HL-60 (cell line): ENCODE results near the gene TMPRSS13.

ENCODE experiments used
- DNase-seq, 2 experiments: peaks; one replicate each; pipeline ENCODE4 v3.0.0-alpha.2; 2010 to 2020; ENCODE audit warnings: low read depth in 1 of 2, low spot score in 1 of 2
- H3K27ac ChIP-seq: fragments of 250-450 bp; sonication (Bioruptor Pico); replicated peaks from 2 replicates; pipeline ENCODE4 v1.5.1; 2020; ENCODE audit warnings: mild to moderate bottlenecking, moderate library complexity
- H3K27me3 ChIP-seq: fragments of 250-450 bp; sonication (Bioruptor Pico); 2 replicates; pipeline ENCODE4 v1.5.1; 2021; ENCODE audit warnings: mild to moderate bottlenecking, moderate library complexity; ENCODE audit not compliant: insufficient read depth, poor library complexity, severe bottlenecking
- H3K4me3 ChIP-seq: replicated peaks from 2 replicates; pipeline ENCODE4 v1.5.1; 2011; ENCODE audit warnings: mild to moderate bottlenecking, control low read depth, low read length; ENCODE audit not compliant: insufficient read depth
- GABPA ChIP-seq: IDR thresholded peaks from 2 replicates; pipeline ENCODE4 v1.6.1; 2012; ENCODE audit warnings: low read depth
- POLR2AphosphoS5 ChIP-seq: IDR thresholded peaks from 2 replicates; pipeline ENCODE4 v1.6.1; 2012; ENCODE audit warnings: low read depth
- SPI1 ChIP-seq: IDR thresholded peaks from 2 replicates; pipeline ENCODE4 v1.6.1; 2012; ENCODE audit warnings: low read depth, mild to moderate bottlenecking, borderline replicate concordance
- TF ChIP-seq, protein P1 (sequence below): IDR thresholded peaks from 2 replicates; pipeline ENCODE4 v1.6.1; 2012; ENCODE audit warnings: low read depth; ENCODE audit not compliant: insufficient replicate concordance
- TF ChIP-seq, protein P2 (sequence below): IDR thresholded peaks from one replicate; pipeline ENCODE4 v1.5.1; 2011; ENCODE audit warnings: low read length, control low read depth, inconsistent platforms; ENCODE audit not compliant: insufficient read depth

The TMPRSS13 gene

GRCh38 chr11:117898059-117898458 lies 31.1 kb downstream of the TMPRSS13 start:
- TF ChIP-seq, protein P1, sequence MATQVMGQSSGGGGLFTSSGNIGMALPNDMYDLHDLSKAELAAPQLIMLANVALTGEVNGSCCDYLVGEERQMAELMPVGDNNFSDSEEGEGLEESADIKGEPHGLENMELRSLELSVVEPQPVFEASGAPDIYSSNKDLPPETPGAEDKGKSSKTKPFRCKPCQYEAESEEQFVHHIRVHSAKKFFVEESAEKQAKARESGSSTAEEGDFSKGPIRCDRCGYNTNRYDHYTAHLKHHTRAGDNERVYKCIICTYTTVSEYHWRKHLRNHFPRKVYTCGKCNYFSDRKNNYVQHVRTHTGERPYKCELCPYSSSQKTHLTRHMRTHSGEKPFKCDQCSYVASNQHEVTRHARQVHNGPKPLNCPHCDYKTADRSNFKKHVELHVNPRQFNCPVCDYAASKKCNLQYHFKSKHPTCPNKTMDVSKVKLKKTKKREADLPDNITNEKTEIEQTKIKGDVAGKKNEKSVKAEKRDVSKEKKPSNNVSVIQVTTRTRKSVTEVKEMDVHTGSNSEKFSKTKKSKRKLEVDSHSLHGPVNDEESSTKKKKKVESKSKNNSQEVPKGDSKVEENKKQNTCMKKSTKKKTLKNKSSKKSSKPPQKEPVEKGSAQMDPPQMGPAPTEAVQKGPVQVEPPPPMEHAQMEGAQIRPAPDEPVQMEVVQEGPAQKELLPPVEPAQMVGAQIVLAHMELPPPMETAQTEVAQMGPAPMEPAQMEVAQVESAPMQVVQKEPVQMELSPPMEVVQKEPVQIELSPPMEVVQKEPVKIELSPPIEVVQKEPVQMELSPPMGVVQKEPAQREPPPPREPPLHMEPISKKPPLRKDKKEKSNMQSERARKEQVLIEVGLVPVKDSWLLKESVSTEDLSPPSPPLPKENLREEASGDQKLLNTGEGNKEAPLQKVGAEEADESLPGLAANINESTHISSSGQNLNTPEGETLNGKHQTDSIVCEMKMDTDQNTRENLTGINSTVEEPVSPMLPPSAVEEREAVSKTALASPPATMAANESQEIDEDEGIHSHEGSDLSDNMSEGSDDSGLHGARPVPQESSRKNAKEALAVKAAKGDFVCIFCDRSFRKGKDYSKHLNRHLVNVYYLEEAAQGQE = no peak
- no peak for TF ChIP-seq GABPA
- TF ChIP-seq SPI1 = no peak
- TF ChIP-seq, protein P2, sequence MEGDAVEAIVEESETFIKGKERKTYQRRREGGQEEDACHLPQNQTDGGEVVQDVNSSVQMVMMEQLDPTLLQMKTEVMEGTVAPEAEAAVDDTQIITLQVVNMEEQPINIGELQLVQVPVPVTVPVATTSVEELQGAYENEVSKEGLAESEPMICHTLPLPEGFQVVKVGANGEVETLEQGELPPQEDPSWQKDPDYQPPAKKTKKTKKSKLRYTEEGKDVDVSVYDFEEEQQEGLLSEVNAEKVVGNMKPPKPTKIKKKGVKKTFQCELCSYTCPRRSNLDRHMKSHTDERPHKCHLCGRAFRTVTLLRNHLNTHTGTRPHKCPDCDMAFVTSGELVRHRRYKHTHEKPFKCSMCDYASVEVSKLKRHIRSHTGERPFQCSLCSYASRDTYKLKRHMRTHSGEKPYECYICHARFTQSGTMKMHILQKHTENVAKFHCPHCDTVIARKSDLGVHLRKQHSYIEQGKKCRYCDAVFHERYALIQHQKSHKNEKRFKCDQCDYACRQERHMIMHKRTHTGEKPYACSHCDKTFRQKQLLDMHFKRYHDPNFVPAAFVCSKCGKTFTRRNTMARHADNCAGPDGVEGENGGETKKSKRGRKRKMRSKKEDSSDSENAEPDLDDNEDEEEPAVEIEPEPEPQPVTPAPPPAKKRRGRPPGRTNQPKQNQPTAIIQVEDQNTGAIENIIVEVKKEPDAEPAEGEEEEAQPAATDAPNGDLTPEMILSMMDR = no peak
- TF ChIP-seq POLR2AphosphoS5 = no peak
- Histone ChIP-seq H3K4me3 (no peak overlapping the region), H3K27ac (no peak overlapping the region), H3K27me3 (no peaks in the 10 kb centered on the region)
- DNase-seq = no peak

GRCh38 chr11:117892651-117893050 lies 36.6 kb downstream of the TMPRSS13 start:
- TF ChIP-seq, protein P1 = no peak
- TF ChIP-seq GABPA = no peak
- TF ChIP-seq, protein P2 = no peak
- TF ChIP-seq POLR2AphosphoS5 = no peak
- TF ChIP-seq SPI1 = no peak
- Histone ChIP-seq H3K4me3 (no peak overlapping the region), H3K27ac (no peak overlapping the region), H3K27me3 (no peaks in the 10 kb centered on the region)
- DNase-seq = no peak

- no peaks in the 10 kb centered on the region for H3K27me3 ChIP-seq
- no peak overlapping the region for H3K4me3 ChIP-seq
- DNase-seq = no peak
- TF ChIP-seq POLR2AphosphoS5 = no peak
- TF ChIP-seq, protein P1 = no peak
- TF ChIP-seq, protein P2 = no peak
- no peak for TF ChIP-seq SPI1
- no peak for TF ChIP-seq GABPA
- H3K27ac ChIP-seq = no peak overlapping the region
Observed at GRCh38 chr11:117891362-117891761, 37.8 kb downstream of the TMPRSS13 start.
